AG20443 (cell line): ENCODE results near the gene ITGBL1.

Experiments
- DNase-seq: peaks from one replicate; pipeline ENCODE4 v3.0.0; 2012; ENCODE audit warnings: low spot score, mixed read lengths

ITGBL1 gene

GRCh38 chr13:101698400-101698799 lies 245.9 kb downstream of the ITGBL1 start:
- DNase-seq: peak; percentile 18

DNA sequence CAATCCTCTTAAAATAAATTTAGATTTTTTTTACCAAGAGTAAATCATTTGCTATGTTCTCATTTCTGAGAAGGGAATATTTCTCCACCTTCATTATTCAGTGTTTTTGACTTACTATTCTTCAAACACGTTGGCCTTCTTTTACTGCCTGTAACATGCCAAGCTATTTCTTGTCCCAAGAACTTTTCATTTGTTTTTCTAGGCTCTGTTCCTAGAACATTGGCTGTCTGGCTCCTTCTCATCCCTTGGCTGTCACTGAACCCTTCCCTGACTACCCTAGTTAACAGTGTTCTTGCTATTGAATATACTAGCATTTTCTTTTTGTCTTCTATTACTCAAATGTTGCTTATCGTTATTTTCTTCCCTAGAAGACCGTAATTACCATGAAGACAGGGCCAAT lies 248.1 kb downstream of the ITGBL1 start:
- DNase-seq: peak; percentile 29

GRCh38 chr13:101703081-101703480 lies 250.6 kb downstream of the ITGBL1 start:
- DNase-seq: no peak

GRCh38 chr13:101703838-101704237 lies 251.4 kb downstream of the ITGBL1 start:
- DNase-seq: no peak

DNA sequence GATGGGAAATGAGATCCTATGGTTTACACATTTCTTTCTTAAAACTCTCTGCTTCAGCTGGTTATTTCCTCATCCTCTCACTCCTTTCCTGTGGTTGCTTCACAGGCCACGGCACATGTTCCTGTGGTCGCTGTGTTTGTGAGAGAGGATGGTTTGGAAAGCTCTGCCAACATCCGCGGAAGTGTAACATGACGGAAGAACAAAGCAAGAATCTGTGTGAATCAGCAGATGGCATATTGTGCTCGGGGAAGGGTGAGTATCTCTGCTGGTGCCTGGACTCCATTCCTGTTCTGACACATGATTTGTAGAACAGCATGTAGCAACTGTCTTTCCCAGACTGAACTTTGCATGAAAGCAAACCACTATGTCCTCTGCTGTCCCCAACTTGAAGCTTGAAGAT lies 254.2 kb downstream of the ITGBL1 start:
- DNase-seq: peak; percentile 90

GRCh38 chr13:101707659-101708058 lies 255.2 kb downstream of the ITGBL1 start:
- no peak for DNase-seq

DNA sequence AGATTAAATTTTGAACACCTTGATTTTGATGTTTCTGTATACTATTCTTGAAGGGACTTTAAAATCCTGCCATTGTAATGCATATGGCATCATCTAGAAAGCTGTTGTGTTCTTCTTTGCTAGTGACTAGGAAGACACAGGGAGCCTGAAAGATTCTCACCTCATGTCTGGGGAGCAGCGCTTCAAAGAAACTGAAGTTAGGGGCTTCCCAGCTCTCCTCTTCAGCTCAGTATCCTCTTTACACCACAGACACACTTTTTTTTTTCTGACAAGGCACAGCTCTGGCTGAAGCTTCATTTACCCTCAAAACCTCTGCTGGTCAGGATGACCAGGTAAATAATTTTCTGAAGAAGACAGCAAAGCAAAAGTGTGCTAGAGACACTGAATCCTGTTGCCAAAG lies 255.6 kb downstream of the ITGBL1 start:
- DNase-seq: no peak

- no peak for DNase-seq
Measured at GRCh38 chr13:101709952-101710351, 257.5 kb downstream of the ITGBL1 start.

- no peak for DNase-seq
Measured at GRCh38 chr13:101711307-101712025, 259.0 kb downstream of the ITGBL1 start.

GRCh38 chr13:101712026-101712348 lies 259.5 kb downstream of the ITGBL1 start:
- no peak for DNase-seq

DNA sequence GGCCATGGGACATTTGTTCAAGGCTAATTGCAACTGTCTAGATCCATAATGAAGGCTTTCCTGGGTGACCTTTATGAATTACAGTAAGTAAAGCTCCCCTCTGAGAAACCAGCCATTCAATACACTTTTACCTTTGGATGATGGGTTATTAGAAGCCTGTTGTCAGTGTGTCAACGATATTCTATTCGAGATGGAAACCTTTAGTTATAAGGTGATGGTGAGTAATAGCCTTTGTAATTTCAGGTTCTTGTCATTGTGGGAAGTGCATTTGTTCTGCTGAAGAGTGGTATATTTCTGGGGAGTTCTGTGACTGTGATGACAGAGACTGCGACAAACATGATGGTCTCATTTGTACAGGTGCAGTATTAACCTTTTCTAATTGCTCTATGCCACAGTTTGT lies 261.7 kb downstream of the ITGBL1 start:
- DNase-seq: no peak

GRCh38 chr13:101717353-101717752 lies 264.9 kb downstream of the ITGBL1 start:
- no peak for DNase-seq

- no peak for DNase-seq
Measured at GRCh38 chr13:101718496-101718895, 266.0 kb downstream of the ITGBL1 start.

DNA sequence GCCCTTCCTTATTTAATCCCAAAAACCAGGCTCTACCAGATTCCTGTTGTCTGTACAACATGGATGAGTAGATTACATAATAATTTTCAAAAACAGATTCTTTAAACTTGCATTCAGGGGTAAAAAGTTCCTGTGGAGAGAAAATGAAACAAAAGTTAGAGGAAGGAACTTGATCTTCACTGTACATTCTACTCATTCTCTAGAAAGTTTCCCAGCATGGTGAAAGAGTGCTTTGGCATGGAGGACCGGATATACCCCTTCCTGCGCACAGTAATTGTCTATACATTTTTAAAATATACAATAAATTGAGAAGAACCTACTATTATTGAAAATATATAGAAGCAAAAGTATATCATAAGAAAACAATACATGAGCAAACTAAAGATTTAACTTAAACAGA lies 274.2 kb downstream of the ITGBL1 start:
- DNase-seq: no peak

DNA sequence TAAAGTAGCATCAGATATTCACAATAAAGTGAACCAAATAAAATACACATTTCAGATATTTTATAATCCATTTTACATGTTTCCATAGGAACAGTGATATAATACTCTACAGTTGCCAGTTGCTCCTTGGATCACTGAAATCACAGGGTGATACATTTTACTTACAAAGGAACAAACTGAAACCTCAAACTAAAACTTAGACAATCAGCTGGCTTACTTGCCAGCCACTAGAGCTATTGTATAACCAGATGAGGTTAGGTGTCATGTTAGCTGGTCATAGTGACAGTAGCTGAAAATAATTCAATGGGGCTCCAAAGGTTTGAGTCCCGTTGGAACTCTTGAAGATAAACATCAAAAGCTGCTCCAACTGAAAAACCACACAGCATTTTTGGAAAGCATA lies 274.6 kb downstream of the ITGBL1 start:
- no peak for DNase-seq

DNA sequence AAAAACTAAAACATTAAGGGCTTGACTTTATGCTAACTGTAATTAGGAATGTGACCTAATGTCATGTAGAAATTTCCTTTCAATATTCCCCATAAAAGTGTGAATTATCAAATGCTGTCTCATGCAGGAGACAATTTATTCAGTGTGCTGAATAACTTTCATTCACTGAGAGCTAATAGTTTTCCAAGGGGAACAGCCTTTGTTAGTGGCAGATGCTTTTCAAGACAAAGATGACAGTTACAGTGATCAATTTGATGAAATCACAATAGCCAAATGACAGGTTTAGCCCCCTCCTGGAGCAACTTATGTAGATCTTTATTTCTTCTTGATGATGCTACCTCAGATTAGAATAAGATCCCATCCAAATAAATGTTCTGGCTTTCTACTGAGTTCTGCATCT lies 275.5 kb downstream of the ITGBL1 start:
- DNase-seq: no peak

GRCh38 chr13:101728615-101729014 lies 276.1 kb downstream of the ITGBL1 start:
- DNase-seq: no peak

GRCh38 chr13:101730420-101731000 lies 278.0 kb downstream of the ITGBL1 start:
- DNase-seq: no peak

GRCh38 chr13:101736566-101736965 lies 284.1 kb downstream of the ITGBL1 start:
- DNase-seq: no peak

- no peak for DNase-seq
Measured at GRCh38 chr13:101738336-101738735, 285.9 kb downstream of the ITGBL1 start.

DNA sequence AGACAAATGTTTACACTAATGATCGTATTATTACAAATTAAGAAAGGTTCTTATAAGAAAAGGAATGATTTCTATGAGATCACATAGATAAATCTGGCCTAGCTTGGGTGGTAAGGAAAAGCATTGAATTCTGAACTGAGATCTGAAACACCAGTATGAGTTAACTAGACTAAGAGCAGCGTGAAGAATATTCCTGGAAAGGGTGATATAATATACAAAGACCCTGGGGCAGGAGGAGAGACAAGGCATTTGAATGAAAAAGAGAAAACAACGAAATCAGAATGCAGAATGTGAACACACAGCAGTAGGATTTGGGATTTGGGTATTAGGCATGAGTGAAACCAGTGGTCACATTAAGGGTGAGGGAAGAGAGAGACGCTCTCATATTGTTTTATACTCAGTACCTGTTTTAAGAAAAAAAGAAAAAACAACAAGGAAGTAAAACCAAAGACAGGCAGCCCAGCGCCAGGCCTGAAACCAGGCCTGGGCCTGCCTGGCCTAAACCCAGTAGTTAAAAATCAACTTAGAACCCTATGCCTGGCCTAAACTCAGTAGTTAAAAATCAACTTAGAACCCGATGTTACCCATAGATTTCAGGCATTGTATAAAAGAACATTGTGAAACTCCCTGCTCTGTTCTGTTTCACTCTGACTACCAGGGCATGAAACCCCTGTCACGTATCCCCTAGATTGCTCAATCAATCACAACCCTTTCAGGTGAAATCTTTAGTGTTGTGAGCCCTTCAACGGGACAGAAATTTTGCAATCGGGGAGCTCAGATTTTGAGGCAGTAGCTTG lies 287.1 kb downstream of the ITGBL1 start:
- DNase-seq: no peak

GRCh38 chr13:101746513-101746912 lies 294.0 kb downstream of the ITGBL1 start:
- no peak for DNase-seq

- no peak for DNase-seq
Measured at GRCh38 chr13:101747039-101747438, 294.6 kb downstream of the ITGBL1 start.
